Left lung (tissue), 10 donors: Measurements from ENCODE around the gene TNFSF11. TPM values are rescaled to one million over a fixed set of nuclear protein-coding genes. Genes with fewer than 3 reads are reported as not detected.

Experiments
- ATAC-seq: fragments of 200-7000 bp; cut with Tn5 transposase; one replicate; pipeline ENCODE4 v1.9.1; 2020; ENCODE audit warnings: moderate library complexity
- DNase-seq, 4 donors: peaks; one replicate each; pipeline ENCODE4 v3.0.0-alpha.2; 2013 to 2020
- H3K27ac ChIP-seq, 2 donors: fragments of 200-600 bp; sonication (generic) in 1 of 2; one replicate each; pipeline versions ENCODE4 v1.5.0 to v1.8.0; 2020 to 2021
- H3K27me3 ChIP-seq, 2 donors: fragments of 200-600 bp; sonication (generic) in 1 of 2; one replicate each; pipeline versions ENCODE4 v1.5.0 to v1.8.0; 2020 to 2021
- H3K36me3 ChIP-seq, 2 donors: fragments of 200-600 bp; sonication (generic) in 1 of 2; one replicate each; pipeline versions ENCODE4 v1.5.0 to v1.8.0; 2020 to 2021
- H3K4me1 ChIP-seq, 2 donors: fragments of 200-600 bp; one replicate each; pipeline ENCODE4 v1.8.0; 2021
- H3K4me3 ChIP-seq, 2 donors: fragments of 200-600 bp; sonication (generic) in 1 of 2; one replicate each; pipeline versions ENCODE4 v1.5.0 to v1.8.0; 2020 to 2021; ENCODE audit warnings: mild to moderate bottlenecking in 1 of 2
- H3K9me3 ChIP-seq, 2 donors: fragments of 200-600 bp; sonication (generic) in 1 of 2; one replicate each; pipeline versions ENCODE4 v1.5.0 to v1.8.0; 2020 to 2021
- intact Hi-C, 2 donors: fragments of 100-400 bp; cut with DNase I; formaldehyde crosslinking; loops; one replicate each; pipeline versions ENCODE4 v1.11.2 to v1.14.2; 2022
- polyA plus RNA-seq, 6 donors: library from polyadenylated mRNA; unstranded; fragments of 120-200 nt; gene quantifications; one replicate each; pipeline ENCODE4 v1.2.1, GENCODE V29; 2013; ENCODE audit not compliant: insufficient read length in 6 of 6
- total RNA-seq, 2 donors: library from RNA; stranded (reverse); fragmentation: NEBNext Ultra II Directional; extraction: Animal tissue kit (Norgen Biotek cat#: 25700); gene quantifications; one replicate each; pipeline ENCODE4 v1.2.1, GENCODE V29; 2021
- TF ChIP-seq, protein P1 (sequence below), 2 donors: fragments of 200-600 bp; sonication (generic) in 1 of 2; IDR thresholded peaks; one replicate each; pipeline versions ENCODE4 v1.5.0 to v1.8.0; 2021; ENCODE audit warnings: antibody characterized with exemption in 2 of 2
- donor health status: DM: no; HTN: yes; CAD: no.
- donor health status: DM: no; HTN: no; CAD: no.

The TNFSF11 gene
- total and polyA plus RNA-seq, 8 donors = 0.18 to 1.1 (median 0.45) TPM; not detected in 1

DNA sequence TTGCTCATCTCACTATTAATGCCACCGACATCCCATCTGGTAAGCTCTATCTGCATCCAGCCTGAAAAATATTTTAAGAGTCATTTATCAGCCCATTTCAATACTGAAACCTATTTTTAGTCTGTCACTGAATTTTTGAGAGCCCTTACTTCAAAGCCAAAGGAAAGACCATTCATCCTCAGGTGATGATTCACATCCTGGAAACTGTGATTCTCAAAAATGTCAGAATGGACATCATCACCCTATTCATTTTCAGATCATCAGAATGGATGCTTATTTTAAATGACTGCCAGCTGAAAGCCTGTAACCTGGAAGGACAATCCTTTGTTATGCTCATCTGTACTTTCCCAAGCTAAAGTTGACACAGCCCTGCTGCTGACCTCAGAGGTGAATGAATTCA lies 27.0 kb downstream of the TNFSF11 start:
- Histone ChIP-seq H3K9me3 (no peaks in the 10 kb centered on the region), H3K4me3 (no peak overlapping the region), H3K27me3 (no peaks in the 10 kb centered on the region), H3K27ac (no peak overlapping the region), H3K4me1 (no peaks in the 10 kb centered on the region), H3K36me3 (no peaks in the 10 kb centered on the region)
- DNase-seq (no peak), ATAC-seq (no peak)
- intact Hi-C loops = no loop called here
- TF ChIP-seq, protein P1, sequence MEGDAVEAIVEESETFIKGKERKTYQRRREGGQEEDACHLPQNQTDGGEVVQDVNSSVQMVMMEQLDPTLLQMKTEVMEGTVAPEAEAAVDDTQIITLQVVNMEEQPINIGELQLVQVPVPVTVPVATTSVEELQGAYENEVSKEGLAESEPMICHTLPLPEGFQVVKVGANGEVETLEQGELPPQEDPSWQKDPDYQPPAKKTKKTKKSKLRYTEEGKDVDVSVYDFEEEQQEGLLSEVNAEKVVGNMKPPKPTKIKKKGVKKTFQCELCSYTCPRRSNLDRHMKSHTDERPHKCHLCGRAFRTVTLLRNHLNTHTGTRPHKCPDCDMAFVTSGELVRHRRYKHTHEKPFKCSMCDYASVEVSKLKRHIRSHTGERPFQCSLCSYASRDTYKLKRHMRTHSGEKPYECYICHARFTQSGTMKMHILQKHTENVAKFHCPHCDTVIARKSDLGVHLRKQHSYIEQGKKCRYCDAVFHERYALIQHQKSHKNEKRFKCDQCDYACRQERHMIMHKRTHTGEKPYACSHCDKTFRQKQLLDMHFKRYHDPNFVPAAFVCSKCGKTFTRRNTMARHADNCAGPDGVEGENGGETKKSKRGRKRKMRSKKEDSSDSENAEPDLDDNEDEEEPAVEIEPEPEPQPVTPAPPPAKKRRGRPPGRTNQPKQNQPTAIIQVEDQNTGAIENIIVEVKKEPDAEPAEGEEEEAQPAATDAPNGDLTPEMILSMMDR (IDR thresholded peaks at IDR 0.05) = no peak

DNA sequence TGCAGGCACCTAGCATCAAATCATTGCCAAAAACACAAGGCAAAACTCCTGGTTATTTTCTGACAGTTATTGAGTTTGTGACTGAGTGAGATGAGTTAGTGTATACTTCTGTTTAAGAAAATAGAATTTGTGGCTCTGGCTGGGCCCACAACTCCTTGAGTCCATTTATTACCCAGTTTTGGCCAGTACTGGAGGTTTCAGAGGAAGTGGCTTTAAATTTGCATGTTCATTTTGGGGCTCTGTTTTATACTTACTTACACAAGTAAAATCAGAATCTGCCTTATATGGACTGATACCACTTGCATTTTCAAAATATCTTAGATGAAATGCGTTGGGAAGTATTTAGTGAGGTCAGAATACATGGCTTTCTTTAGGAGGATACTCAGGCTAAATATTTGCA lies 29.0 kb downstream of the TNFSF11 start:
- Histone ChIP-seq H3K27me3 (no peaks in the 10 kb centered on the region), H3K27ac (no peak overlapping the region), H3K4me3 (no peak overlapping the region), H3K9me3 (no peaks in the 10 kb centered on the region), H3K36me3 (no peaks in the 10 kb centered on the region), H3K4me1 (no peaks in the 10 kb centered on the region)
- DNase-seq (no peak), ATAC-seq (no peak)
- intact Hi-C loops = no loop called here
- TF ChIP-seq, protein P1 (IDR thresholded peaks at IDR 0.05) = no peak

DNA sequence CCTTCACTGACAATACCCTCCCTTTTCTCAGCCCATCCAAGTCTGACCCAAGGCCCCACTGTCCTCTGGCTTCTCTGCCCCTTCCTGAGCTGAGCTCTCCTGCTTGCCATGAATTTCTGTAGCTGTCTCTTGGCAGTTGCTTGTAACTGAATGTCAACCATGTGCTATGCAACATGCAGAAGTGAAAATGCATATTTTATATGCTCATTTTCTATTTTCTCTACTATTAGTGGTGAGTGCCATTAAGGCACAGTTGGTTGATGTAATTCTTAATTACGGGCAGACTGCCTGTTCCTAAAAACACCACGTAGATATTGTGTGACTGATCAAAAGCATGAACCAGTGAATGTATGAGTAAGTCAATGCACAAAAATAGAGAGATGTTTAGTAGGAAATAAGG lies 29.6 kb downstream of the TNFSF11 start:
- Histone ChIP-seq H3K36me3 (no peaks in the 10 kb centered on the region), H3K27ac (no peak overlapping the region), H3K27me3 (no peaks in the 10 kb centered on the region), H3K4me1 (no peaks in the 10 kb centered on the region), H3K9me3 (no peaks in the 10 kb centered on the region), H3K4me3 (no peak overlapping the region)
- intact Hi-C loops = no loop called here
- DNase-seq (no peak), ATAC-seq (no peak)
- TF ChIP-seq, protein P1 (IDR thresholded peaks at IDR 0.05) = no peak

DNA sequence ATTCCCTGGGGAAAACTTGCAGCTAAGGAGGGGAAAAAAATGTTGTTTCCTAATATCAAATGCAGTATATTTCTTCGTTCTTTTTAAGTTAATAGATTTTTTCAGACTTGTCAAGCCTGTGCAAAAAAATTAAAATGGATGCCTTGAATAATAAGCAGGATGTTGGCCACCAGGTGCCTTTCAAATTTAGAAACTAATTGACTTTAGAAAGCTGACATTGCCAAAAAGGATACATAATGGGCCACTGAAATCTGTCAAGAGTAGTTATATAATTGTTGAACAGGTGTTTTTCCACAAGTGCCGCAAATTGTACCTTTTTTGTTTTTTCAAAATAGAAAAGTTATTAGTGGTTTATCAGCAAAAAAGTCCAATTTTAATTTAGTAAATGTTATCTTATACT lies 33.6 kb downstream of the TNFSF11 start:
- Histone ChIP-seq H3K4me1 (no peaks in the 10 kb centered on the region), H3K27me3 (no peaks in the 10 kb centered on the region), H3K27ac (no peak overlapping the region), H3K9me3 (no peaks in the 10 kb centered on the region), H3K4me3 (no peak overlapping the region), H3K36me3 (no peaks in the 10 kb centered on the region)
- ATAC-seq = no peak
- intact Hi-C loops = no loop called here
- TF ChIP-seq, protein P1 (IDR thresholded peaks at IDR 0.05) = no peak
- DNase-seq = no peak

DNA sequence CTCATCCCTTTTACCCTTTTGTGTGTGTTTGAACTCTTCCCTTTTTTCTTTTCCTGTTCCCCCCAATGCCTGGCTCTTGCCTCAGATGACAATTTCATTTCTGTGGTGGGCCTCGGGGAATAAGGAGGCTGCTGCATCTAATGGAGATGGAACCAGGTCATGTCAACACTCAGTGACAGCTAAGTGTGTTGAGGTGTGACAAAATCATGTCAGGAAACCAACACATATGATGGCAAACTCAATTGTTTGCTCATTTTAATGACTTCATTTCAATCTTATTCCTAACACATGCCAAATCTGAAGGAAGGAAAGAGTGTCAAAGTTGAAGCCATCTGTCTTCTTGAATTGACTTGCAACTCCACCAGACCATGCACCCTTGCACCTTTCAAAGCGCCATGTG lies 36.7 kb downstream of the TNFSF11 start:
- TF ChIP-seq, protein P1 (IDR thresholded peaks at IDR 0.05) = no peak
- intact Hi-C loops = no loop called here
- Histone ChIP-seq H3K27me3 (no peaks in the 10 kb centered on the region), H3K27ac (no peak overlapping the region), H3K4me1 (no peaks in the 10 kb centered on the region), H3K9me3 (no peaks in the 10 kb centered on the region), H3K36me3 (no peaks in the 10 kb centered on the region), H3K4me3 (no peak overlapping the region)
- no peak for ATAC-seq
- no peak for DNase-seq
